H1 (cell line): ENCODE results near the gene SNURF. TPM values are rescaled to one million over a fixed set of nuclear protein-coding genes. Genes with fewer than 3 reads are reported as not detected.
A peak's percentile ranks its signal among the peaks of the same experiment; 100 is the strongest.

Source experiments
- CEBPB ChIP-seq: IDR thresholded peaks from 2 replicates; pipeline ENCODE4 v1.6.1; 2012; ENCODE audit warnings: low read depth, low read length
- CREB1 ChIP-seq: IDR thresholded peaks from 2 replicates; pipeline ENCODE4 v1.6.1; 2012; ENCODE audit warnings: inconsistent platforms
- GTF2F1 ChIP-seq: IDR thresholded peaks from 2 replicates; pipeline ENCODE4 v1.6.1; 2012; ENCODE audit warnings: low read depth, low read length, improper control_type of control experiment, borderline replicate concordance
- JUN ChIP-seq: IDR thresholded peaks from 2 replicates; pipeline ENCODE4 v1.6.1; 2011; ENCODE audit warnings: low read depth, mild to moderate bottlenecking, improper control_type of control experiment, low read length
- NRF1 ChIP-seq: IDR thresholded peaks from 2 replicates; pipeline ENCODE4 v1.6.1; 2011; ENCODE audit warnings: mild to moderate bottlenecking, low read depth, low read length, improper control_type of control experiment
- SIN3A ChIP-seq, 2 experiments: IDR thresholded peaks in 1 of 2; conservative IDR thresholded peaks in 1 of 2; 2 replicates each; pipeline ENCODE4 v1.6.1; 2011 to 2012; ENCODE audit warnings: low read length in 2 of 2, improper control_type of control experiment in 1 of 2, low read depth in 1 of 2, mild to moderate bottlenecking in 1 of 2
- SP4 ChIP-seq: IDR thresholded peaks from 2 replicates; pipeline ENCODE4 v1.6.1; 2012; ENCODE audit warnings: low read length, inconsistent platforms
- SRF ChIP-seq: IDR thresholded peaks from 2 replicates; pipeline ENCODE4 v1.6.1; 2011; ENCODE audit warnings: mild to moderate bottlenecking, low read depth, low read length, moderate library complexity
- TAF7 ChIP-seq: optimal IDR thresholded peaks from 2 replicates; pipeline ENCODE3; 2011; ENCODE audit warnings: low read depth, mild to moderate bottlenecking, inconsistent platforms, low read length, moderate library complexity, borderline replicate concordance
- TBP ChIP-seq: IDR thresholded peaks from 2 replicates; pipeline ENCODE4 v1.6.1; 2011; ENCODE audit warnings: low read depth, low read length, improper control_type of control experiment
- TCF12 ChIP-seq: IDR thresholded peaks from 2 replicates; pipeline ENCODE4 v1.6.1; 2011; ENCODE audit warnings: low read depth, mild to moderate bottlenecking, low read length
- YY1 ChIP-seq: IDR thresholded peaks from 2 replicates; pipeline ENCODE4 v1.6.1; 2011; ENCODE audit warnings: low read depth, mild to moderate bottlenecking, low read length
- polyA plus RNA-seq, 7 experiments: library from polyadenylated mRNA; depleted of rRNA in 3 of 7; stranded (reverse) in 5 of 7; unstranded in 2 of 7; fragments of >200 nt in 5 of 7; fragments of 200-250 nt in 2 of 7; gene quantifications; 1 replicate in 5 of 7; 2 replicates in 1 of 7; 4 replicates in 1 of 7; pipeline versions ENCODE4 v1.2.1 to v1.2.3, GENCODE V29; 2011 to 2013; ENCODE audit warnings: missing spikeins in 2 of 7, mixed read lengths in 2 of 7
- total RNA-seq: library from RNA; stranded (reverse); fragmentation: NEBNext Ultra II Directional; extraction: Animal tissue kit (Norgen Biotek cat#: 25700); gene quantifications from 2 replicates; pipeline ENCODE4 v1.2.1, GENCODE V29; 2021
- TF ChIP-seq, protein P1 (sequence below): IDR thresholded peaks from 2 replicates; pipeline ENCODE4 v1.6.1; 2011; ENCODE audit warnings: low read length, improper control_type of control experiment
- TF ChIP-seq, protein P2 (sequence below): IDR thresholded peaks from 2 replicates; pipeline ENCODE4 v1.6.1; 2011; ENCODE audit warnings: low read depth, mild to moderate bottlenecking, low read length; ENCODE audit not compliant: insufficient read depth
- TF ChIP-seq, protein P3 (sequence below): IDR thresholded peaks from 2 replicates; pipeline ENCODE4 v1.6.1; 2012; ENCODE audit warnings: inconsistent platforms

SNURF gene
- total and polyA plus RNA-seq, 2 of the 8 experiments (the other 6 are each of a cell fraction or from before 2014, with no cell fraction given) = 9.9 to 76.5 TPM

DNA sequence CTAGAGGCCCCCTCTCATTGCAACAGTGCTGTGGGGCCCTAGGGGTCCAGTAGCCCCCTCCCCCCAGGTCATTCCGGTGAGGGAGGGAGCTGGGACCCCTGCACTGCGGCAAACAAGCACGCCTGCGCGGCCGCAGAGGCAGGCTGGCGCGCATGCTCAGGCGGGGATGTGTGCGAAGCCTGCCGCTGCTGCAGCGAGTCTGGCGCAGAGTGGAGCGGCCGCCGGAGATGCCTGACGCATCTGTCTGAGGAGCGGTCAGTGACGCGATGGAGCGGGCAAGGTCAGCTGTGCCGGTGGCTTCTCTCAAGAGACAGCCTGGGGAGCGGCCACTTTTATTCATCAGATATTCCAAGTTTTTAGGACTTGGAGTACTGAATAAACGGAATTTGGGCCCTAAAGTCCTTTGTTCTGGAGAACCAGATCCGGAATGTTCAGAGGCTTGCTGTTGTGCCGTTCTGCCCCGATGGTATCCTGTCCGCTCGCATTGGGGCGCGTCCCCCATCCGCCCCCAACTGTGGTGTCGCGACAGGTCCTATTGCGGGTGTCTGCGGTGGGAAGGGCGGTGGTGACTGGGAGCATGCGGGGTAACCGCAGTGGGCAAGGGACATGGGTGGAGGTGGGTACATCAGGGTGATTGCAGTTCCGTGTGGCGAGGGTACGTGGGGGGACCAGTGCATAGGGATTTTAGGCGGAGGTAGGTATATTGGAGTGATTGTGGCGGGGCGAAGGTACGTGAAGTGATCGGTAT, at the start of gene SNURF, which contains the start of gene SNRPN (continued):
- TF ChIP-seq, protein P1, sequence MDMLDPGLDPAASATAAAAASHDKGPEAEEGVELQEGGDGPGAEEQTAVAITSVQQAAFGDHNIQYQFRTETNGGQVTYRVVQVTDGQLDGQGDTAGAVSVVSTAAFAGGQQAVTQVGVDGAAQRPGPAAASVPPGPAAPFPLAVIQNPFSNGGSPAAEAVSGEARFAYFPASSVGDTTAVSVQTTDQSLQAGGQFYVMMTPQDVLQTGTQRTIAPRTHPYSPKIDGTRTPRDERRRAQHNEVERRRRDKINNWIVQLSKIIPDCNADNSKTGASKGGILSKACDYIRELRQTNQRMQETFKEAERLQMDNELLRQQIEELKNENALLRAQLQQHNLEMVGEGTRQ = no peak
- TF ChIP-seq SP4 (0 out of 2 replicates have a peak, but pooled peaks have one; percentile 63), SIN3A (conservative IDR thresholded peaks at IDR 0.05 in 1 of 2, IDR thresholded peaks at IDR 0.05 in 1 of 2; ENCODE audit: low read depth in 1 of 2, low read length in 2 of 2) (peak; percentile 57 to 64; a peak in 2 of 4 replicates), GTF2F1 (peak; percentile 79), CEBPB (peak; percentile 13; the same call in 1 of the 2 replicates), YY1 (peak; percentile 19; the same call in 1 of the 2 replicates), TAF7 (peak; percentile 97), NRF1 (peak; percentile 79), CREB1 (peak; percentile 51; the same call in 1 of the 2 replicates), TCF12 (no peak), JUN (no peak), SRF (no peak), TBP (peak; percentile 95)
- TF ChIP-seq, protein P2, sequence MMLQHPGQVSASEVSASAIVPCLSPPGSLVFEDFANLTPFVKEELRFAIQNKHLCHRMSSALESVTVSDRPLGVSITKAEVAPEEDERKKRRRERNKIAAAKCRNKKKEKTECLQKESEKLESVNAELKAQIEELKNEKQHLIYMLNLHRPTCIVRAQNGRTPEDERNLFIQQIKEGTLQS = no peak
- TF ChIP-seq, protein P3, sequence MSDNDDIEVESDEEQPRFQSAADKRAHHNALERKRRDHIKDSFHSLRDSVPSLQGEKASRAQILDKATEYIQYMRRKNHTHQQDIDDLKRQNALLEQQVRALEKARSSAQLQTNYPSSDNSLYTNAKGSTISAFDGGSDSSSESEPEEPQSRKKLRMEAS = peak; percentile 61; the same call in 1 of the 2 replicates
